Gastrocnemius medialis (tissue), 4 donors: ENCODE measurements around the gene PEX6. TPM values are rescaled to one million over a fixed set of nuclear protein-coding genes. Genes with fewer than 3 reads are reported as not detected.

Experiments
- ATAC-seq, 2 donors: fragments of 150-250 bp; one replicate each; pipeline ENCODE4 v1.9.1; 2016
- DNase-seq, 2 donors: peaks; one replicate each; pipeline ENCODE4 v3.0.0-alpha.2; 2019
- H3K27ac ChIP-seq, 4 donors: fragments of 200-600 bp; sonication (generic); 1 replicate in 1 of 4; 2 replicates in 3 of 4; pipeline ENCODE4 v1.5.1; 2016 to 2018; ENCODE audit warnings: mild to moderate bottlenecking in 2 of 4, moderate library complexity in 1 of 4
- H3K27me3 ChIP-seq, 3 donors: fragments of 200-600 bp; sonication (generic) in 2 of 3; 1 replicate in 1 of 3; 2 replicates in 2 of 3; pipeline versions ENCODE4 v1.5.1 to v1.6.0; 2016 to 2019; ENCODE audit warnings: mild to moderate bottlenecking in 1 of 3, moderate library complexity in 1 of 3
- H3K36me3 ChIP-seq, 2 donors: fragments of 200-600 bp; sonication (generic) in 1 of 2; one replicate each; pipeline ENCODE4 v1.5.1; 2017 to 2018
- H3K4me1 ChIP-seq, 2 donors: fragments of 200-600 bp; sonication (generic) in 1 of 2; one replicate each; pipeline ENCODE4 v1.5.1; 2016 to 2017; ENCODE audit warnings: mild to moderate bottlenecking in 2 of 2
- H3K4me3 ChIP-seq, 4 donors: fragments of 200-600 bp; sonication (generic) in 3 of 4; 1 replicate in 1 of 4; 2 replicates in 3 of 4; pipeline ENCODE4 v1.5.1; 2016 to 2019; ENCODE audit warnings: mild to moderate bottlenecking in 2 of 4
- H3K9me3 ChIP-seq, 3 donors: fragments of 200-600 bp; sonication (generic) in 2 of 3; 1 replicate in 1 of 3; 2 replicates in 2 of 3; pipeline ENCODE4 v1.5.1; 2016 to 2019
- CTCF ChIP-seq, 5 experiments: fragments of 450-650 bp in 3 of 5; fragments of 200-600 bp in 2 of 5; sonication (generic) in 2 of 5; IDR thresholded peaks in 4 of 5; conservative IDR thresholded peaks in 1 of 5; 1 replicate in 4 of 5; 2 replicates in 1 of 5; pipeline ENCODE4 v1.5.1; 2016 to 2019; ENCODE audit warnings: antibody characterized with exemption in 5 of 5, mild to moderate bottlenecking in 3 of 5, moderate library complexity in 3 of 5
- POLR2A ChIP-seq, 2 donors: fragments of 450-650 bp; IDR thresholded peaks; one replicate each; pipeline ENCODE4 v1.6.1; 2017; ENCODE audit warnings: antibody characterized with exemption in 2 of 2, mild to moderate bottlenecking in 2 of 2, moderate library complexity in 2 of 2
- in situ Hi-C, 4 donors: fragments of 200-750 bp; cut with MboI; loops; one replicate each; pipeline versions ENCODE4 v1.15.0 to v1.8.0; 2017; ENCODE audit warnings: low sequenced_read_pairs in 4 of 4
- intact Hi-C: fragments of 100-400 bp; cut with DNase I; formaldehyde crosslinking; loops from one replicate; pipeline ENCODE4 v1.15.1; 2023; ENCODE audit warnings: low total_unique reads
- total RNA-seq, 4 donors: library from RNA; depleted of rRNA; stranded (reverse); fragments of >200 nt; gene quantifications; one replicate each; pipeline versions ENCODE4 v1.1.0 to v1.2.3, GENCODE V29; 2016

The PEX6 gene
- total RNA-seq: 10 to 100 TPM in 2 of 4 donors, 1 to 10 TPM in 2; 7.4 to 45.1 (median 12.6) TPM

- H3K27me3 ChIP-seq: no peaks in the 10 kb centered on the region
- ATAC-seq: peak; percentile 89 to 92
- no peaks in the 10 kb centered on the region for H3K9me3 ChIP-seq
- H3K27ac ChIP-seq: peak within 1 kb of the TSS; percentile 85 to 97 (median 92)
- intact Hi-C loops (loop anchor here (2.0 to 5.0 kb wide), 2 partner anchors 80 to 82 kb away; partner anchors contain the start of genes KLC4 and MRPL2), in situ Hi-C loops (no loop called here)
- no peaks in the 10 kb centered on the region for H3K36me3 ChIP-seq
- DNase-seq: peak; percentile 69 to 86
- TF ChIP-seq CTCF (IDR thresholded peaks at IDR 0.05 in 4 of 5, conservative IDR thresholded peaks at IDR 0.05 in 1 of 5): no peak
- peak; percentile 40 to 71 for TF ChIP-seq POLR2A (IDR thresholded peaks at IDR 0.05)
- H3K4me3 ChIP-seq: peak within 1 kb of the TSS; percentile 72 to 97 (median 81)
- H3K4me1 ChIP-seq: peaks cover 25 to 27% of the 10 kb centered on the region in 2 donors
Measured at GRCh38 chr6:42978839-42979522, at the start of gene PEX6. Gene PEX6 (minus strand): TSS chr6:42979181. CDS start chr6:42979150, 31 bp downstream.

GRCh38 chr6:43026365-43026764 lies 47.4 kb upstream of the PEX6 start:
- Histone ChIP-seq H3K27ac (peak overlapping the region; percentile 64 to 84 (median 76)), H3K4me3 (no peak overlapping the region), H3K27me3 (no peaks in the 10 kb centered on the region), H3K36me3 (peaks cover 0 to 57% of the 10 kb centered on the region in 2 donors), H3K9me3 (no peaks in the 10 kb centered on the region), H3K4me1 (peaks cover 46 to 47% of the 10 kb centered on the region in 2 donors)
- intact Hi-C loops (no loop called here), in situ Hi-C loops (no loop called here)
- DNase-seq: peak in 1 of 2 donors; percentile 81
- no peak for TF ChIP-seq POLR2A (IDR thresholded peaks at IDR 0.05)
- TF ChIP-seq CTCF (IDR thresholded peaks at IDR 0.05 in 4 of 5, conservative IDR thresholded peaks at IDR 0.05 in 1 of 5): no peak
- ATAC-seq: peak; percentile 65 to 72

GRCh38 chr6:43024436-43024835 lies 45.5 kb upstream of the PEX6 start:
- Histone ChIP-seq H3K27me3 (no peaks in the 10 kb centered on the region), H3K9me3 (no peaks in the 10 kb centered on the region), H3K36me3 (peaks cover 0 to 48% of the 10 kb centered on the region in 2 donors), H3K4me1 (peaks cover 64 to 65% of the 10 kb centered on the region in 2 donors), H3K27ac (peak overlapping the region in 3 of 4 donors; percentile 24 to 84 (median 76)), H3K4me3 (no peak overlapping the region)
- intact Hi-C loops: no loop called here
- in situ Hi-C loops: no loop called here
- no peak for TF ChIP-seq POLR2A (IDR thresholded peaks at IDR 0.05)
- TF ChIP-seq CTCF (IDR thresholded peaks at IDR 0.05 in 4 of 5, conservative IDR thresholded peaks at IDR 0.05 in 1 of 5): no peak
- ATAC-seq (no peak), DNase-seq (no peak)

- intact Hi-C loops (no loop called here), in situ Hi-C loops (no loop called here)
- H3K36me3 ChIP-seq: peaks cover 0 to 45% of the 10 kb centered on the region in 2 donors
- H3K4me1 ChIP-seq: peaks cover 85 to 87% of the 10 kb centered on the region in 2 donors
- no peaks in the 10 kb centered on the region for H3K27me3 ChIP-seq
- ATAC-seq (peak; percentile 76 to 84), DNase-seq (peak; percentile 67 to 93)
- TF ChIP-seq POLR2A (IDR thresholded peaks at IDR 0.05) (peak; percentile 37 to 74), CTCF (IDR thresholded peaks at IDR 0.05 in 4 of 5, conservative IDR thresholded peaks at IDR 0.05 in 1 of 5) (no peak)
- H3K27ac ChIP-seq: peak within 1 kb of the TSS; percentile 95 to 98 (median 98)
- H3K4me3 ChIP-seq: peak within 1 kb of the TSS; percentile 65 to 93 (median 84)
- no peaks in the 10 kb centered on the region for H3K9me3 ChIP-seq
Measured at GRCh38 chr6:43021270-43022047, 42.5 kb upstream of the PEX6 start, which contains the start of gene RRP36. Gene RRP36 (plus strand): TSS chr6:43021623. CDS start chr6:43021655, 32 bp downstream.
